ENCODE data around the gene SGMS1. TPM values are rescaled to one million over a fixed set of nuclear protein-coding genes. Genes with fewer than 3 reads are reported as not detected.

Gene SGMS1
- polyA plus RNA-seq, 1 donor (not counting 4 experiments of a cell fraction or from before 2014, with no cell fraction given) = 18.3 TPM

DNA sequence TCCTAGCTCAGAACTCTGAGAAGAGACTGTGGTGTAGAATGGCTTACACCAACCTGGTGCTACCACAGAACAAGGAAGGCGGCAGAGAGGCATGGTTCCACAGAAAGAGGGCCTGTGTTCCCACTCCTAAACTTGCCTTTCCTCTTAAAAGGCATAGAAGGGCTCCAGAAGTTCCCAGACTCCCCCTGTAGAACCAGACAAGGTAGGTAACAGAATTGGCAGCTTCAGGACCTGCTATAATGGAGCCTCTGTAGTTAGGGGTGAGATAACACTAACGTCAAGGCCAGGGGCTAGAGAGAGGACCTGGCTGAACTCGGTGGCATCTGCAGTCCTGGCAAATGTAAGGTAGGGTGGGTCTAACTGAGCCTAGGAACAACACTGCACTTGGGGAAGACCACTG is 26.7 kb upstream of the SGMS1 start:
- H3K9me3 ChIP-seq (ENCODE audit: control insufficient read depth, low read depth, low read length) = no peaks in the 10 kb centered on the region
- no peak overlapping the region for H2AFZ ChIP-seq (ENCODE audit: control insufficient read depth, low read length)
- no peak overlapping the region for H3K4me3 ChIP-seq (ENCODE audit: control insufficient read depth in 2 of 3, extremely low read depth in 1 of 3, insufficient read depth in 2 of 3, low read depth in 1 of 3, low read length in 3 of 3)
- no peak overlapping the region for H3K9ac ChIP-seq (ENCODE audit: control insufficient read depth, extremely low read depth, insufficient read depth, low read length)
- H3K36me3 ChIP-seq (ENCODE audit: control insufficient read depth in 2 of 2, extremely low read depth in 1 of 2, insufficient read depth in 2 of 2, low read length in 2 of 2) = no peaks in the 10 kb centered on the region
- H3K9me1 ChIP-seq (ENCODE audit: control insufficient read depth, extremely low read depth, insufficient read depth, low read length) = no peaks in the 10 kb centered on the region
- dilution Hi-C loops (cut with MboI; ENCODE audit: extremely low pct_ligation_motif_present, low sequenced_read_pairs) = no loop called here
- no peaks in the 10 kb centered on the region for H3K79me2 ChIP-seq (ENCODE audit: control insufficient read depth, insufficient read depth, low read length)
- no peaks in the 10 kb centered on the region for H4K20me1 ChIP-seq (ENCODE audit: control insufficient read depth, extremely low read depth, insufficient read depth, low read length)
- H3K27ac ChIP-seq (ENCODE audit: control insufficient read depth, insufficient read depth, low read length) = no peak overlapping the region
- no peaks in the 10 kb centered on the region for H3K27me3 ChIP-seq (ENCODE audit: control insufficient read depth, extremely low read depth, insufficient read depth, low read length)
- no peak for FAIRE-seq
- H3K4me1 ChIP-seq (ENCODE audit: control insufficient read depth, extremely low read depth, insufficient read depth, low read length) = no peaks in the 10 kb centered on the region
- no peak for TF ChIP-seq EZH2 (IDR thresholded peaks at IDR 0.05; ENCODE audit: low read length)
- TF ChIP-seq, protein P1, sequence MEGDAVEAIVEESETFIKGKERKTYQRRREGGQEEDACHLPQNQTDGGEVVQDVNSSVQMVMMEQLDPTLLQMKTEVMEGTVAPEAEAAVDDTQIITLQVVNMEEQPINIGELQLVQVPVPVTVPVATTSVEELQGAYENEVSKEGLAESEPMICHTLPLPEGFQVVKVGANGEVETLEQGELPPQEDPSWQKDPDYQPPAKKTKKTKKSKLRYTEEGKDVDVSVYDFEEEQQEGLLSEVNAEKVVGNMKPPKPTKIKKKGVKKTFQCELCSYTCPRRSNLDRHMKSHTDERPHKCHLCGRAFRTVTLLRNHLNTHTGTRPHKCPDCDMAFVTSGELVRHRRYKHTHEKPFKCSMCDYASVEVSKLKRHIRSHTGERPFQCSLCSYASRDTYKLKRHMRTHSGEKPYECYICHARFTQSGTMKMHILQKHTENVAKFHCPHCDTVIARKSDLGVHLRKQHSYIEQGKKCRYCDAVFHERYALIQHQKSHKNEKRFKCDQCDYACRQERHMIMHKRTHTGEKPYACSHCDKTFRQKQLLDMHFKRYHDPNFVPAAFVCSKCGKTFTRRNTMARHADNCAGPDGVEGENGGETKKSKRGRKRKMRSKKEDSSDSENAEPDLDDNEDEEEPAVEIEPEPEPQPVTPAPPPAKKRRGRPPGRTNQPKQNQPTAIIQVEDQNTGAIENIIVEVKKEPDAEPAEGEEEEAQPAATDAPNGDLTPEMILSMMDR (optimal IDR thresholded peaks at IDR 0.05 in 1 of 3, IDR thresholded peaks at IDR 0.05 in 1 of 3, conservative IDR thresholded peaks at IDR 0.05 in 1 of 3; ENCODE audit: extremely low read depth in 1 of 3, insufficient read depth in 2 of 3, low read length in 3 of 3) = no peak
- no peak for DNase-seq (ENCODE audit: low read depth, low spot score)
- no peak overlapping the region for H3K4me2 ChIP-seq (ENCODE audit: control insufficient read depth, extremely low read depth, insufficient read depth, low read depth, low read length)

DNA sequence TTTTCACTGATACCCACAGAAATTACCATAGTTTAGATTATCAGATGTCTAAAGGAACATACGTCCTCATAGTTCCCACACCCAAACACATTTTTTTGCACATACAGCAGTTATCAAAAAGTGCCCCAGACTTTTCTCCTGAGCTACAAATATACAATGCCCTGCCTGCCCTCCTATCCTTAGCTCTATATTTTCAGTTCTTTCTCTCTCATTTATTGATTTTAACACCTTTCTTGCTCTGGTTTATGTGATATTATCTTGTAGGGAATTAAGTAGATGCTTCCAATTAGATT is 25.1 kb upstream of the SGMS1 start:
- H3K4me1 ChIP-seq (ENCODE audit: control insufficient read depth, extremely low read depth, insufficient read depth, low read length) = no peaks in the 10 kb centered on the region
- DNase-seq (ENCODE audit: low read depth, low spot score) (no peak), FAIRE-seq (no peak)
- no peak overlapping the region for H3K4me2 ChIP-seq (ENCODE audit: control insufficient read depth, extremely low read depth, insufficient read depth, low read depth, low read length)
- no peak overlapping the region for H3K4me3 ChIP-seq (ENCODE audit: control insufficient read depth in 2 of 3, extremely low read depth in 1 of 3, insufficient read depth in 2 of 3, low read depth in 1 of 3, low read length in 3 of 3)
- H3K27me3 ChIP-seq (ENCODE audit: control insufficient read depth, extremely low read depth, insufficient read depth, low read length) = no peaks in the 10 kb centered on the region
- no peaks in the 10 kb centered on the region for H3K9me1 ChIP-seq (ENCODE audit: control insufficient read depth, extremely low read depth, insufficient read depth, low read length)
- TF ChIP-seq, protein P1 (optimal IDR thresholded peaks at IDR 0.05 in 1 of 3, IDR thresholded peaks at IDR 0.05 in 1 of 3, conservative IDR thresholded peaks at IDR 0.05 in 1 of 3; ENCODE audit: extremely low read depth in 1 of 3, insufficient read depth in 2 of 3, low read length in 3 of 3) = no peak
- TF ChIP-seq EZH2 (IDR thresholded peaks at IDR 0.05; ENCODE audit: low read length) = no peak
- no peaks in the 10 kb centered on the region for H3K9me3 ChIP-seq (ENCODE audit: control insufficient read depth, low read depth, low read length)
- dilution Hi-C loops (cut with MboI; ENCODE audit: extremely low pct_ligation_motif_present, low sequenced_read_pairs) = no loop called here
- H3K27ac ChIP-seq (ENCODE audit: control insufficient read depth, insufficient read depth, low read length) = no peak overlapping the region
- no peaks in the 10 kb centered on the region for H3K79me2 ChIP-seq (ENCODE audit: control insufficient read depth, insufficient read depth, low read length)
- no peak overlapping the region for H2AFZ ChIP-seq (ENCODE audit: control insufficient read depth, low read length)
- H3K36me3 ChIP-seq (ENCODE audit: control insufficient read depth in 2 of 2, extremely low read depth in 1 of 2, insufficient read depth in 2 of 2, low read length in 2 of 2) = no peaks in the 10 kb centered on the region
- no peaks in the 10 kb centered on the region for H4K20me1 ChIP-seq (ENCODE audit: control insufficient read depth, extremely low read depth, insufficient read depth, low read length)
- H3K9ac ChIP-seq (ENCODE audit: control insufficient read depth, extremely low read depth, insufficient read depth, low read length) = no peak overlapping the region
